ENCODE measurements around the gene WFDC1.
"Not testable (repeated sequence)": the region's sequence is repeated elsewhere in the genome, so short reads cannot be mapped to it uniquely, and the experiment has no call there.

The WFDC1 gene

DNA sequence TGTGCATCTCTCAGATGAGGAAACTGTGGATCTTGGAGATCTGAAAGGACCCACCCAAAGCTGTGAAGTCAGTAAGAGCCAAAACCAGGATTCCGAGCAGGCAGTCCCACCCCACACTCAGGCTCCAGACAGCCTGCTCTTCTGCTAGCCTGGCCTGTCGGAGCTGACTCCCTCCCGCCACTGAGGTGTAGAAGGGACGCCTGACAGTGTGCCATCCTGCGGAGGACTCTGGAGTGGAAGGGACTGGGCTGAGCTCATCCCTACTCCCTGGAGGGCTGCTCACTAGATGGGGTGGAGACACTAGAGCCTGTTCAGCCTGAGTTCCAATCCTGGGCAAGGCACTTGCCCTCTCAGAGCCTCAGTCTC lies 36.0 kb downstream of the WFDC1 start:
- no peak overlapping the region for H3K4me3 ChIP-seq (ENCODE audit: low read depth, low read length)
- ChIA-PET CTCF (interaction anchor here (0.8 kb wide), 1 partner anchor 53 kb away, joined by 3 read pairs; no protein-coding TSS in a partner anchor), POLR2A (no interaction called here)
- no peak for DNase-seq (ENCODE audit: low read depth, low spot score)
- TF ChIP-seq CTCF (IDR thresholded peaks at IDR 0.05; ENCODE audit: insufficient read depth, low read length, missing control alignments) = no peak

- H3K4me3 ChIP-seq (ENCODE audit: low read depth, low read length) = no peak overlapping the region
- ChIA-PET POLR2A (no interaction called here), CTCF (no interaction called here)
- no peak for TF ChIP-seq CTCF (IDR thresholded peaks at IDR 0.05; ENCODE audit: insufficient read depth, low read length, missing control alignments)
- DNase-seq (ENCODE audit: low read depth, low spot score) = no peak
Measured at GRCh38 chr16:84331998-84332780, 37.5 kb downstream of the WFDC1 start.

DNA sequence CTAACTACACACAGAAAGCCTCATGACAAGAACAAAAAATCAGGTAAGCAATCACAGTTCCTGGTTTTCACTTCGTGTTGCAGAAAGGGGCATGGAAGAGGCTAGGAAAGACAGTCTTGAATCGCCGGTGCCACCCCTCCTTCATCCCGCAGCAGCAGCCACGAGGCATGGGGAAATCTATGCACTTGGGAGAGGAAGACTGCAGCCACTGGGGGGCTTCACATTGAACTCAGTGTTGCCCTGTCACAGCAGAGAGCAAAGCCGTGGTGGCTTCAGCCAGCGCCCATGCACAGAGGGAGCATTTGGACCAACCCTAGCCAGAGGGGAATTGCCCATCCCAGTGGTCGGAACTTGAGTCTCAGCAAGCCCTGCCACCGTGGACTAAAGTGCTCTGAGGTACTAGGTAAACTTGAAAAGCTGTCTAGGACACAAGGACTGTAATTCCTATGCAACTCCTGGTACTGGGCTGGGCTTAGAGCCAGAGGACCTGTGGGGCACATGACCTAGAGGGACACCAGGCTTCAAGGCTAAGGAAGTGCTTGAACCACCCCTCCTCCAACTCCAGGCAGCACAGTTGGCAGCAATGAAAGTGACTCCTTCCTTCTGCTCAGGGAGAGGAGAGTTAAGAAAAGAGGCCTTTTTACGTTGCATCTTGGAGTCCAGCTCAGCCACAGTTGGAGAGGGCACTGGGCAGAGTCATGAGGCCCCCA lies 38.5 kb downstream of the WFDC1 start:
- CTCF ChIA-PET = no interaction called here
- no peak for DNase-seq (ENCODE audit: low read depth, low spot score)
- no peak for TF ChIP-seq CTCF (IDR thresholded peaks at IDR 0.05; ENCODE audit: insufficient read depth, low read length, missing control alignments)
- H3K4me3 ChIP-seq (ENCODE audit: low read depth, low read length) = no peak overlapping the region
- POLR2A ChIA-PET = no interaction called here

DNA sequence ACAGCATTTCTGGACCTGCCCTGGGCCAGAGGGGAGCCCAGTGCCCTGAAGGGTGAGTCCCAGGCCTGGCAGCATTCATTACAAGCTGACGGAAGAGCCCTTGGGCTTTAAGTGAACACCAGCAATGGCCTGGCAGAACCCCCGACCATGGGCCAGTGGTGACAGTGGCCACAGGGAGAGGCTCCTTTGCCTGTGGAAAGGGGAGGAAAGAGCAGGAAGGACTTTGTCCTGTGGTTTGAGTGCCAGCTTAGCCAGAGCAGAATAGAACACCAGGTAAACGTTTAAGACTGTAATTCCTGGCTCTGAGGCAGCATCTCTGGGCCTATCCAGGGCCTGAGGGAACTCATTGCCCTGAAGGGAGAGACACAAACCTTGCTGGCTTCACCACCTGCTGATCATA lies 39.4 kb downstream of the WFDC1 start:
- POLR2A ChIA-PET = no interaction called here
- CTCF ChIA-PET = no interaction called here
- no peak for DNase-seq (ENCODE audit: low read depth, low spot score)
- no peak for TF ChIP-seq CTCF (IDR thresholded peaks at IDR 0.05; ENCODE audit: insufficient read depth, low read length, missing control alignments)
- no peak overlapping the region for H3K4me3 ChIP-seq (ENCODE audit: low read depth, low read length)

DNA sequence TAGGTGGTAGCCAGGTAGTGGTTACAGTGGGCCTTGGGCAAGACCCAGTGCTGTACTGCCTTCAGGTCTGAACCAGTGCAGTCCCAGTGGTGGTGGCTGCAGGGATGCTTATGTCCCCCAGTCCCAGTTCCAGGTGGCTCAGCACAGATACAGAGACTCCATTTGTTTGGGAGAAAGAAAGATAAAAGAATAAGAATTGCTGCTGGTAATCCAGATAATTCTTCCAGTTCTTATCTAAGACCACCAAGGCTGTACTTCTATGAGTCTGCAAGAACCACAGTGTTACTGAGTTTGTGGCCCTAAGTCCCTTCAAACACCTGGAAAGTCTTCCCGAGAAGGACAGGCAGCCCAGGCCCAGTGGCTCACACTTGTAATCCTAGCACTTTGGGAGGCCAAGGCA lies 39.8 kb downstream of the WFDC1 start:
- TF ChIP-seq CTCF (IDR thresholded peaks at IDR 0.05; ENCODE audit: insufficient read depth, low read length, missing control alignments) = no peak
- no peak for DNase-seq (ENCODE audit: low read depth, low spot score)
- POLR2A ChIA-PET = no interaction called here
- no peak overlapping the region for H3K4me3 ChIP-seq (ENCODE audit: low read depth, low read length)
- CTCF ChIA-PET = no interaction called here

DNA sequence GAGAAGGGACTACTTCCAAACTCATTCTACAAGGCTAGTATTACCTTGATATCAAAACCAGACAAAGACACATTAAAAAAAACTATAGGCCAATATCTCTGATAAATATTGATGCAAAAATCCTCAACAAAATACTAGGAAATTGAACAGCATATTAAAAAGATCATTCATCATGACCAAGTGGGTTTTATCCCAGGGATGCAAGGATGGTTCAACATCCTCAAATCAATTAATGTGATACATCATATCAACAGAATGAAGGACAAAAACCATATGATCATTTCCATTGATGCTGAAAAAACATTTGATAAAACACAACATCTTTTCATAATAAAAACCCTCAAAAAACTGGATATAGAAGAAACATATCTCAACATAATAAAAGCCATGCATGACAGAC lies 42.6 kb downstream of the WFDC1 start:
- H3K4me3 ChIP-seq (ENCODE audit: low read depth, low read length); POLR2A ChIA-PET; DNase-seq (ENCODE audit: low read depth, low spot score); CTCF ChIA-PET: not testable (repeated sequence)

DNA sequence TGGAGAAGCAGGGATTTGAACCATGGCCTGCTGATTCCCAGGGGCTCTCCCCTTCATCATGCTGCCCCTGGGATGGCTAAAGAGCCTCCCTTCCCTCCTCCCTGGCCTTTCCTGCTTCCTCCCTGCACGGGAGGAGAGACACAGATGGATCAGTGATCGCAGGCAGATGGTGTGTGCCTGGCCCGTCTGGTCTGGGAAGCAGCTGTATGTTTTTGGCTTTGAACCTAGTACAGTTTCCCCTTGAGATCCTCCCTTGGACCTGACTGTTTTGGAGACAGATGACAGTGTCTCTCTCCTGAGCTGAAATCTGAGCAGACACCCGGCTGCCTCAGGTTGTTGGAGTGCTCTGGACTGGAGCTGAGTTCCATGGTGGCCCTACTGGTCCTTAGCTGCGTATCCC lies 44.6 kb downstream of the WFDC1 start:
- no peak for DNase-seq (ENCODE audit: low read depth, low spot score)
- no peak for TF ChIP-seq CTCF (IDR thresholded peaks at IDR 0.05; ENCODE audit: insufficient read depth, low read length, missing control alignments)
- CTCF ChIA-PET = no interaction called here
- POLR2A ChIA-PET = no interaction called here
- no peak overlapping the region for H3K4me3 ChIP-seq (ENCODE audit: low read depth, low read length)
